NCI-H1092 treated with DMSO at 0.1 percent for 48 hours (cell line): ENCODE measurements around the gene TAS2R8.
"Not testable (repeated sequence)": the region's sequence is repeated elsewhere in the genome, so short reads cannot be mapped to it uniquely, and the experiment has no call there.

Experiments used
- DNase-seq: peaks from one replicate; lab custom pipeline; 2025; lab: John Stamatoyannopoulos, UW

Gene TAS2R8

GRCh38 chr12:10807186-10807585 is at the start of gene TAS2R8:
TSS of gene TAS2R8 (minus strand) at chr12:10807286. CDS start at chr12:10806980, 306 bp downstream.
- no peak for DNase-seq

DNA sequence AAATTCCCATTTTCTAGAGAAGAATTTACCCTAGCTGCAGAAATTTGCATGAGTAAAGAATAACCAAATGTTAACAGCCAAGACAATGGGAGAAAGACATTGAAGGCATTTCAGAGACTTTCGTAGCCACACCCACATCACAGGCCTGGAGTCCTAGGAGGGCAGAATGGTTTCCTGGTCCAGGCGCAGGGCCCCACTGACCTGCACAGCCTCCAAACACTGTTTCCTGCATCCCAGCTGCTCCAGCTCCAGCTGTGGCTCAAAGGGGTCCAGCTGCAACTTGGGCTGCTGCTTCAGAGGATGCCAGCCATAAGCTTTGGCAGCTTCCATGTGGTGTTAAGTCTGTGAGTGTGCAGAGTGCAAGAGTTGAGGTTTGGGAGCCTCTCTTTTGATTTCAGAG is 48.7 kb upstream of the TAS2R8 start:
- no peak for DNase-seq

GRCh38 chr12:10853776-10854175 is 46.7 kb upstream of the TAS2R8 start:
- DNase-seq, result no peak

- no peak for DNase-seq
Observed at GRCh38 chr12:10851243-10851858, 44.3 kb upstream of the TAS2R8 start.

- DNase-seq, result no peak
Observed at GRCh38 chr12:10849425-10849878, 42.4 kb upstream of the TAS2R8 start, which contains the start of gene PRR4. TSS of gene PRR4 (minus strand) at chr12:10849475. CDS start at chr12:10849437, 38 bp downstream.

DNA sequence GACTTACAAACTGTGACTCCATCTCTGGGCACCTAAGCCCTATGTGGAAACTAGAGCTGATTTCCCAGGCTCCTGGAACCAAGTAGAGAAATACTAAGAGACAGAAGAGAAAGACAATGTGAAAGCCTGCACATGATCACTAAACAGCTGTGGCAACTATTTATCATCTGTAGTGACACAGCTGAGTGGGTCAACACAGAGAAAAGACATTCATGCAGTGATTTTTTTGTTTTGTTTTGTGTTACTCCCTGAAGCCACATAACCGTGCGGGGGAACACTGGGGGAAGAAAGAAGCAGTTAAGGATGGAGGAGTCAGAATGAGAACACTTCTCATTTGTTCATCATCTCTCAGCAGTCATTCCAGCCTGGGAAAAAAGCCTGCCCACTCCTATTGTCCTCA is 40.7 kb upstream of the TAS2R8 start:
- DNase-seq, result no peak

GRCh38 chr12:10842862-10843261 is 35.8 kb upstream of the TAS2R8 start:
- DNase-seq, result no peak

DNA sequence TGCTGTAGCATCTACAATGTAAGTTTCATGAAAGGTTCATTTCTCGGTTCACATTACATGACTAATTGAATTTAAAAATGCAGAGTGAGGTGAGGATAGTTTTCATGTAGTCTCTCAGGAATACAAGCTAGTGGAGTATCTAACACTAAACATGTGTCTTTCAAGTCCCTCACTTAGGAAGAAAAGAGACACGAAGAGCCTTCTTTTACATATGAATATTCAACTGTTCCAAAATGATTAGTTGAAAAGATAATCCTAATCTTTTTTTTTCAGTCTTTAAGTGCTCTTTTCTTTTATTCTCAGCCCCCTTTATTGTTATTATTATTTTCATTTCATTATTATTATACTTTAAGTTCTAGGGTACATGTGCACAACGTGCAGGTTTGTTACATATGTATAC is 31.4 kb upstream of the TAS2R8 start:
- no peak for DNase-seq

DNA sequence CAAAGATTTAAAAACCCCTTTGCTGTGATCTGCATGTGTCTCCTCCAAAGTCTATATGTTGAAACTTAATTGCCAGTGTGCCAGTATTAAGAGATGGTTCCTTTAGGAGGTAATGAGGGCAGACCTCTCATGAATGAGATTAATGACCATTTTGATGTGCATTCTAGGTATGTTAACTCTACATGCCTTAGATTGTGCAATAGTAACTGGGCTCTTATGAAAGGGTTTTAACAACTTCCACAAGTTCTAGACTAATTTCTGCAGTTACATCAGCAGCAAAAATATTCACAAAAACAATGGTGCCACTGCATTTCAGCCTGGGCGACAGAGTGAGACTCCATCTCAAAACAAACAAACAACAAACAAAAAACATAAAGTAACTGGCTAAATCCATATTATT is 22.9 kb upstream of the TAS2R8 start:
- no peak for DNase-seq

GRCh38 chr12:10826258-10826657 is 19.2 kb upstream of the TAS2R8 start, which contains the start of gene TAS2R10:
TSS of gene TAS2R10 (minus strand) at chr12:10826358. CDS start at chr12:10826269, 89 bp downstream.
- DNase-seq, result no peak

DNA sequence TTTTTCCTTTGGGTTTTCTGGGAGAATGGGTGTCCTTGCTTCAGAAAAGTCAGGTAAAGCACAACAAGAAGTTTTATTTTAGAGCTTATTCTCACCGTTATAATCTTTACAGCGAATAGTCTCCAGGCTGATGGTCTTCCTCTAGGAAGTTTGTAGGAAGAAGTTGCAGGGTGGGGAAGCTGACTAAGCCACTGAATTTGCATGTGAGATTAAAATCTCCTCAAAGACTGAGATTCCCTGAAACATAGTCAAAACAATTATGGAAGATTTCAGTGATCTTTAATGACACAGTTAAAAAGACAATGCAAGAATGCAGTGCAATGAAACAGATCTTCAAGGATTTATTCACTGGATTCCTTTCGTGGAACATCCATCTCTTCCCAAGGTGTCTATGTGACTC is 17.9 kb upstream of the TAS2R8 start:
- no peak for DNase-seq

GRCh38 chr12:10811883-10812536 is 4.9 kb upstream of the TAS2R8 start:
- DNase-seq, result no peak

DNA sequence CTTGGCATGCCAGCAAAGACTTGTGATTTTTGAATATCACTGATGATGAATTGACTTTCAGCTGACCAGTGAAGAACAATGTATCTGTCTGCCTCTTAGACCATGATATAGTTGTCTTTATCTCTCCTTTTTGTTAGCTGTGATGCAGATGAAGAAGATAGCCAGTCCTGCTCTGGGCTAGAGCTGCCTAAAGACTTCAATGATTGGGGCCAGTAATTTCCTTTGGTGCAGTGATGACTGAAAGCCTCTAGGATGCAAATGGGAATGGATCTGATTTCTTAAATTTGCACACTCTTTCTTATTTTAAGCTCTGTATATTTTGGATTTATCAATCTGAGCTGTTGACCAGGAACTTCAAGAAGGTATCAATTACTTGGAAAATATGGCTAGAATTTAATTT is 3.0 kb upstream of the TAS2R8 start, which contains the start of gene TAS2R9:
Gene TAS2R9, minus strand, starts transcription at position 101 of the 400 bp plus-strand sequence. Its CDS starts 93 bp downstream, at position 8.
- no peak for DNase-seq

DNA sequence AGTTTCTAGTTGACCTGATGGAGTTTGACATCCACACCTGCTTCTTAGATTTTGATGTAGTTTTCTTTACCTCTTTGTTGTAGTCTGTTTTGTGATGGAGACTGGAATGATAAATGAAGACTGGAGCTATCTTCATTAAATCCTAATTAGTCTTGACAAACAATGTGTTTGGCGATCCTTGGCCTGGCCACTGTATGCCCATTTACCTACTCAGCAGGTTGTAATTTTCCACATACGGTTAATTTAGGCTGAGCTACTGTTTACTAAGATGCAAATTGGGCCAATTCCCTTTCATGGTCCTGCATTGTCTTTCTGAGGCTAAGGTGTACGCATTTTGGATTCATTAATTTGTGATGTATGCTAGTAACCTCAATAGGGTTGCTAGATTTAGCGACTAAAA is 4.5 kb downstream of the TAS2R8 start, which contains the start of gene TAS2R7:
Gene TAS2R7, minus strand, starts transcription at position 41 of the 400 bp plus-strand sequence. CDS start 57 bp downstream, outside the sequence.
- no peak for DNase-seq

GRCh38 chr12:10801741-10802140 is 5.3 kb downstream of the TAS2R8 start:
- DNase-seq, result no peak

DNA sequence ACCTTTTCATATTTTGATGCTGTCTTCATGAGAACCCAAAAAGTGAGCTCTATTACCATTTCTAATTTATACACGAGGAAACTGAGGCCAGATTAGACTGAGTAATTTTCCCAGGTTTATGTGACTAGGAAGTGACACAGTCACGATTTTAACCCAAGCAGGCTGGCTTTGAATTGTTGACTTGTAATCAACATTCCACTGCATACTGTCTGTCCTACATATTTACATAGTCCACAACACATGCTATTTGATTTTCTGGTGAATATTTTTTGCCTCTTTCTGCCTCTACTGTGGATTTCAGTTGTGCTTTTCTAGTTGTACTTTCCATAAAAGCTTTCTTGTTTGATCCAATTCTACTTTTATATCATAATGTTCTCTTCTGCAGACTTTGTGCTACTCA is 12.9 kb downstream of the TAS2R8 start:
- no peak for DNase-seq

DNA sequence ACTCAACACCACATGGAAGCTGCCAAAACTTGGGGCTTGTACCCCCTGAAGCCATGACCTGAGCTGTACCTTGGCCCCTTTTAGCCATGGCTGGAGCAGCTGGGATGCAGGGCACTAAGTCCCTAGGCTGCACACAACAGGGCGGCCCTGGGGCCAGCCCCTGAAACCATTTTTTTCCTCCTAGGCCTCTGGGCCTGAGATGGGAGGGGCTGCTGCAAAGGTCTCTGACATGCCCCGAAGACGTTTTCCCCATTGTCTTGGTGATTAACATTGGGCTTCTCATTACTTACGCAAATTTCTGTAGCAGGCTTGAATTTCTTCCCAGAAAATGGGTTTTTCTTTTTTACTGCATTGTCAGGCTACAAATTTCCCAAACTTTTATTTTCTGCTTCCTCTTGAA is 15.3 kb downstream of the TAS2R8 start:
- not testable (repeated sequence) for DNase-seq

- no peak for DNase-seq
Observed at GRCh38 chr12:10783252-10783651, 23.8 kb downstream of the TAS2R8 start.

DNA sequence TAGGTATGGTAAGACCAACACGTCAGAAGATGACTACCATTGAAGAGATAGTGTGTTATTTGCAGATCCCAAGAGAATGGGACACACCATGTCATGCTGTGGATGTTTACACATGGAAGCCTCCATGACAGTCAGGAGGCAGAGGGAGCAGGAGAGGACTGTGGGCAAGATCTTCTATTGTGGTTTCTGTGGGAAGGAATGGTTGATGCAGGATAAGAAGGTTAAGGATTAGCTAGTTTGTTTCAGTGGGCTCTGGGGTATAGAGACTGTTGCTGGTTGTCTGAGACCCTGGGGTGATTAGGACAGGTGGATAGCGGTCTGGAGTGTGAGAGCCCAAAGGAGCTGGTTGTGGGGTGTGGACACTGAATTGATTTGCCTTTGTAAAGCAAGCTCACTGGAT is 28.0 kb downstream of the TAS2R8 start:
- no peak for DNase-seq

- peak; percentile 38 for DNase-seq
Observed at GRCh38 chr12:10771132-10771733, 35.9 kb downstream of the TAS2R8 start.

DNA sequence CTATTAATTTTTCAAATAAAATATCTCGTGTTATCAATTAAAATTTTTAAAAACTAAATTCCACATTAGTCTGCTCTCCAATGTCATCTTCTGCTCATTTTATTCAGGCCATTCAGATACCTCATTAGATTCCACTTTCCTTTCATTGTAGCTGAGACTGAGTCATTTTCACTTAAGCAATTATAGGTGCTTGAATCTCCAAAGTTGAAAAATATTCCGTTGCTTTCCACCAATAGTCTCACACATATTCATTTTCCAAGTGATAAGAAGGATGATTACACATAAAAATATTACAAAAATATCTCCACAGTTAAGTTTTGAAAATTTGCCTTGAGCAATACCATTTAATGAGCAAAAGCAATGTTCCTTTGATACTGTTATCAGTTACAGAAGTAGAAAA is 47.4 kb downstream of the TAS2R8 start:
- no peak for DNase-seq

- DNase-seq, result no peak
Observed at GRCh38 chr12:10756194-10756593, 50.9 kb downstream of the TAS2R8 start.
